IPS-20b (cell line): ENCODE data around the gene HMCN2.
"Not testable (repeated sequence)": the region's sequence is repeated elsewhere in the genome, so short reads cannot be mapped to it uniquely, and the experiment has no call there.

Experiments used
- H3K27ac ChIP-seq: one replicate; pipeline ENCODE4 v1.5.1; 2013; ENCODE audit warnings: low read length
- H3K27me3 ChIP-seq: 2 replicates; pipeline ENCODE4 v1.6.1; 2013; ENCODE audit warnings: mild to moderate bottlenecking, low read length, inconsistent platforms; ENCODE audit not compliant: insufficient read depth
- H3K36me3 ChIP-seq: 2 replicates; pipeline ENCODE4 v1.6.1; 2013; ENCODE audit warnings: low read depth, mild to moderate bottlenecking, inconsistent platforms, low read length, moderate library complexity; ENCODE audit not compliant: insufficient read depth
- H3K4me1 ChIP-seq: 2 replicates; pipeline ENCODE4 v1.6.1; 2013; ENCODE audit warnings: mild to moderate bottlenecking, control low read depth, inconsistent platforms, low read length, moderate library complexity; ENCODE audit not compliant: insufficient read depth
- H3K4me3 ChIP-seq: 2 replicates; pipeline ENCODE4 v1.5.1; 2013; ENCODE audit warnings: mild to moderate bottlenecking, low read length, inconsistent platforms
- H3K9ac ChIP-seq: 2 replicates; pipeline ENCODE4 v1.6.1; 2013; ENCODE audit warnings: low read depth, mild to moderate bottlenecking, inconsistent platforms, low read length, moderate library complexity
- H3K9me3 ChIP-seq: 2 replicates; pipeline ENCODE4 v1.6.1; 2013; ENCODE audit warnings: mild to moderate bottlenecking, low read depth, low read length, inconsistent platforms; ENCODE audit not compliant: insufficient read depth

HMCN2 gene

GRCh38 chr9:130394320-130394719 lies 128.8 kb downstream of the HMCN2 start:
- no peak overlapping the region for H3K4me3 ChIP-seq
- no peak overlapping the region for H3K27ac ChIP-seq
- H3K36me3 ChIP-seq: no peaks in the 10 kb centered on the region
- H3K9me3 ChIP-seq: no peaks in the 10 kb centered on the region
- H3K27me3 ChIP-seq: no peaks in the 10 kb centered on the region
- no peaks in the 10 kb centered on the region; the same call in 1 of the 2 replicates for H3K4me1 ChIP-seq
- no peak overlapping the region for H3K9ac ChIP-seq

GRCh38 chr9:130394814-130395470 lies 129.4 kb downstream of the HMCN2 start:
- Histone ChIP-seq H3K27me3 (no peaks in the 10 kb centered on the region), H3K4me3 (no peak overlapping the region), H3K36me3 (no peaks in the 10 kb centered on the region), H3K9me3 (no peaks in the 10 kb centered on the region), H3K9ac (no peak overlapping the region), H3K27ac (no peak overlapping the region), H3K4me1 (no peaks in the 10 kb centered on the region; the same call in 1 of the 2 replicates)

- H3K9ac ChIP-seq: no peak overlapping the region
- H3K4me3 ChIP-seq: no peak overlapping the region
- H3K27me3 ChIP-seq: no peaks in the 10 kb centered on the region
- no peaks in the 10 kb centered on the region for H3K36me3 ChIP-seq
- H3K4me1 ChIP-seq: no peaks in the 10 kb centered on the region
- H3K27ac ChIP-seq: no peak overlapping the region
- no peaks in the 10 kb centered on the region for H3K9me3 ChIP-seq
Observed at GRCh38 chr9:130395810-130396435, 130.4 kb downstream of the HMCN2 start.

GRCh38 chr9:130396581-130396980 lies 131.0 kb downstream of the HMCN2 start:
- no peaks in the 10 kb centered on the region for H3K4me1 ChIP-seq
- no peak overlapping the region for H3K27ac ChIP-seq
- H3K27me3 ChIP-seq: no peaks in the 10 kb centered on the region
- no peak overlapping the region for H3K9ac ChIP-seq
- no peak overlapping the region for H3K4me3 ChIP-seq
- no peaks in the 10 kb centered on the region for H3K36me3 ChIP-seq
- no peaks in the 10 kb centered on the region for H3K9me3 ChIP-seq

GRCh38 chr9:130398487-130399240 lies 133.1 kb downstream of the HMCN2 start:
- Histone ChIP-seq H3K36me3 (no peaks in the 10 kb centered on the region), H3K9ac (no peak overlapping the region), H3K4me1 (no peaks in the 10 kb centered on the region)

GRCh38 chr9:130399768-130400167 lies 134.2 kb downstream of the HMCN2 start:
- Histone ChIP-seq H3K4me3 (no peak overlapping the region), H3K27me3 (no peaks in the 10 kb centered on the region)

More at GRCh38 chr9:130398487-130399240, 133.1 kb downstream of the HMCN2 start:
- Histone ChIP-seq H3K27me3 (no peaks in the 10 kb centered on the region), H3K4me3 (no peak overlapping the region), H3K9me3 (no peaks in the 10 kb centered on the region), H3K27ac (no peak overlapping the region)

GRCh38 chr9:130400870-130401269 lies 135.3 kb downstream of the HMCN2 start:
- Histone ChIP-seq H3K36me3 (no peaks in the 10 kb centered on the region), H3K4me1 (no peaks in the 10 kb centered on the region), H3K4me3 (no peak overlapping the region), H3K27ac (no peak overlapping the region), H3K9ac (no peak overlapping the region), H3K27me3 (no peaks in the 10 kb centered on the region), H3K9me3 (no peaks in the 10 kb centered on the region)

More at GRCh38 chr9:130399768-130400167, 134.2 kb downstream of the HMCN2 start:
- Histone ChIP-seq H3K4me1 (no peaks in the 10 kb centered on the region), H3K9ac (no peak overlapping the region), H3K9me3 (no peaks in the 10 kb centered on the region), H3K27ac (no peak overlapping the region), H3K36me3 (no peaks in the 10 kb centered on the region)

- H3K9ac ChIP-seq, H3K27ac ChIP-seq, H3K4me1 ChIP-seq, H3K36me3 ChIP-seq, H3K27me3 ChIP-seq, H3K9me3 ChIP-seq, H3K4me3 ChIP-seq: not testable (repeated sequence)
Observed at GRCh38 chr9:130401742-130402141, 136.2 kb downstream of the HMCN2 start.

GRCh38 chr9:130402243-130402642 lies 136.7 kb downstream of the HMCN2 start:
- no peak overlapping the region for H3K27ac ChIP-seq
- H3K36me3 ChIP-seq: no peaks in the 10 kb centered on the region
- H3K4me1 ChIP-seq: no peaks in the 10 kb centered on the region
- H3K4me3 ChIP-seq: no peak overlapping the region
- no peaks in the 10 kb centered on the region for H3K27me3 ChIP-seq
- H3K9me3 ChIP-seq: no peaks in the 10 kb centered on the region
- H3K9ac ChIP-seq: no peak overlapping the region

- Histone ChIP-seq H3K9me3 (no peaks in the 10 kb centered on the region), H3K27ac (no peak overlapping the region), H3K9ac (no peak overlapping the region), H3K4me3 (no peak overlapping the region), H3K4me1 (no peaks in the 10 kb centered on the region), H3K27me3 (no peaks in the 10 kb centered on the region), H3K36me3 (no peaks in the 10 kb centered on the region)
Observed at GRCh38 chr9:130402645-130403440, 137.3 kb downstream of the HMCN2 start.

GRCh38 chr9:130405657-130406257 lies 140.2 kb downstream of the HMCN2 start:
- no peaks in the 10 kb centered on the region for H3K4me1 ChIP-seq
- no peak overlapping the region for H3K27ac ChIP-seq
- H3K36me3 ChIP-seq: no peaks in the 10 kb centered on the region
- H3K9ac ChIP-seq: no peak overlapping the region
- H3K9me3 ChIP-seq: no peaks in the 10 kb centered on the region
- H3K4me3 ChIP-seq: no peak overlapping the region
- H3K27me3 ChIP-seq: no peaks in the 10 kb centered on the region
